Adrenal gland (tissue), 5 donors: ENCODE results near the gene GET3.

Experiments used
- POLR2A ChIP-seq, 2 donors: fragments of 450-650 bp; IDR thresholded peaks; one replicate each; pipeline ENCODE4 v1.6.1; 2017; ENCODE audit warnings: antibody characterized with exemption in 2 of 2, mild to moderate bottlenecking in 2 of 2, moderate library complexity in 1 of 2
- TF ChIP-seq, protein P1 (sequence below), 6 experiments: fragments of 450-650 bp in 4 of 6; fragments of 200-600 bp in 2 of 6; sonication (generic) in 1 of 6; IDR thresholded peaks; 1 replicate in 5 of 6; 2 replicates in 1 of 6; pipeline versions ENCODE4 v1.5.1 to v1.8.0; 2016 to 2021; ENCODE audit warnings: antibody characterized with exemption in 6 of 6, mild to moderate bottlenecking in 2 of 6, moderate library complexity in 1 of 6
- donor health status: DM: no; HTN: no; CAD: no.

DNA sequence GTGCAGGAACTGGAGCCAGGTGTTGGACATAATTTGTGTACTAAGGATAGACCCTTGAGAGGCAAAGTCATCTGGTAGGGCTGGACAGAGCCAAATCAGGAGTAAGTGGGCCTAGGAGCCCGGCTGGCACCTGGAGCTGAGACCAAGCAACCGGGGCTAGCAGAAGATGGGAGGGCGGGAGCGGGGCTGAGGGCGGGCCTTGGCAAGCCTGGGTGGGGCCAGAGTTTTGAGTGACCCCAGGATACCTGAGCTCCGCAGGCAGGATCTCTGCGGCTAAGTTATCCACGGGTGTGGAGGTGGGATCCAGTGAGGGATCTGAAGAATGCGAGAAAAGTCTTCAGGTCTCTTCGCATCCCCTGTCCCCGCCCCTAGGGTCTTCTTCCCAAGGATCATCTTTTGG, 29.9 kb downstream of the GET3 start:
- TF ChIP-seq POLR2A (IDR thresholded peaks at IDR 0.05) = no peak
- TF ChIP-seq, protein P1, sequence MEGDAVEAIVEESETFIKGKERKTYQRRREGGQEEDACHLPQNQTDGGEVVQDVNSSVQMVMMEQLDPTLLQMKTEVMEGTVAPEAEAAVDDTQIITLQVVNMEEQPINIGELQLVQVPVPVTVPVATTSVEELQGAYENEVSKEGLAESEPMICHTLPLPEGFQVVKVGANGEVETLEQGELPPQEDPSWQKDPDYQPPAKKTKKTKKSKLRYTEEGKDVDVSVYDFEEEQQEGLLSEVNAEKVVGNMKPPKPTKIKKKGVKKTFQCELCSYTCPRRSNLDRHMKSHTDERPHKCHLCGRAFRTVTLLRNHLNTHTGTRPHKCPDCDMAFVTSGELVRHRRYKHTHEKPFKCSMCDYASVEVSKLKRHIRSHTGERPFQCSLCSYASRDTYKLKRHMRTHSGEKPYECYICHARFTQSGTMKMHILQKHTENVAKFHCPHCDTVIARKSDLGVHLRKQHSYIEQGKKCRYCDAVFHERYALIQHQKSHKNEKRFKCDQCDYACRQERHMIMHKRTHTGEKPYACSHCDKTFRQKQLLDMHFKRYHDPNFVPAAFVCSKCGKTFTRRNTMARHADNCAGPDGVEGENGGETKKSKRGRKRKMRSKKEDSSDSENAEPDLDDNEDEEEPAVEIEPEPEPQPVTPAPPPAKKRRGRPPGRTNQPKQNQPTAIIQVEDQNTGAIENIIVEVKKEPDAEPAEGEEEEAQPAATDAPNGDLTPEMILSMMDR (IDR thresholded peaks at IDR 0.05) = no peak
